Body of pancreas (tissue), 4 donors: Measurements from ENCODE around the gene ADAMTS6.

Experiments used
- CTCF ChIP-seq, 7 experiments: fragments of 450-650 bp in 4 of 7; fragments of 200-600 bp in 3 of 7; sonication (generic) in 3 of 7; IDR thresholded peaks; one replicate each; pipeline ENCODE4 v1.5.1; 2016 to 2019; ENCODE audit warnings: antibody characterized with exemption in 7 of 7
- POLR2A ChIP-seq, 3 donors: fragments of 450-650 bp; IDR thresholded peaks; one replicate each; pipeline ENCODE4 v1.6.1; 2016; ENCODE audit warnings: antibody characterized with exemption in 3 of 3, mild to moderate bottlenecking in 2 of 3

GRCh38 chr5:65126542-65127069 lies 355.1 kb downstream of the ADAMTS6 start:
- TF ChIP-seq CTCF (IDR thresholded peaks at IDR 0.05) (no peak), POLR2A (IDR thresholded peaks at IDR 0.05) (no peak)
